HUES48 (cell line): ENCODE results near the gene PRIM2.
"Not testable (repeated sequence)": the region's sequence is repeated elsewhere in the genome, so short reads cannot be mapped to it uniquely, and the experiment has no call there.

Experiments
- H3K27ac ChIP-seq: one replicate; pipeline ENCODE4 v1.7.0; 2013; ENCODE audit warnings: low read depth, low read length, inconsistent platforms
- H3K27me3 ChIP-seq: 2 replicates; pipeline ENCODE4 v1.6.1; 2013; ENCODE audit warnings: mild to moderate bottlenecking, low read length; ENCODE audit not compliant: control insufficient read depth, insufficient read depth
- H3K36me3 ChIP-seq: 2 replicates; pipeline ENCODE4 v1.6.1; 2013; ENCODE audit warnings: low read length; ENCODE audit not compliant: control insufficient read depth, insufficient read depth
- H3K4me1 ChIP-seq: 2 replicates; pipeline ENCODE4 v1.6.1; 2013; ENCODE audit warnings: mild to moderate bottlenecking, low read length; ENCODE audit not compliant: control insufficient read depth, insufficient read depth
- H3K4me3 ChIP-seq: 2 replicates; pipeline ENCODE4 v1.5.1; 2013; ENCODE audit warnings: mild to moderate bottlenecking, low read depth, low read length
- H3K9ac ChIP-seq: 2 replicates; pipeline ENCODE4 v1.6.1; 2013; ENCODE audit warnings: mild to moderate bottlenecking, low read depth, low read length, moderate library complexity
- H3K9me3 ChIP-seq: 2 replicates; pipeline ENCODE4 v1.6.1; 2013; ENCODE audit warnings: low read length; ENCODE audit not compliant: control insufficient read depth, insufficient read depth

Gene PRIM2

DNA sequence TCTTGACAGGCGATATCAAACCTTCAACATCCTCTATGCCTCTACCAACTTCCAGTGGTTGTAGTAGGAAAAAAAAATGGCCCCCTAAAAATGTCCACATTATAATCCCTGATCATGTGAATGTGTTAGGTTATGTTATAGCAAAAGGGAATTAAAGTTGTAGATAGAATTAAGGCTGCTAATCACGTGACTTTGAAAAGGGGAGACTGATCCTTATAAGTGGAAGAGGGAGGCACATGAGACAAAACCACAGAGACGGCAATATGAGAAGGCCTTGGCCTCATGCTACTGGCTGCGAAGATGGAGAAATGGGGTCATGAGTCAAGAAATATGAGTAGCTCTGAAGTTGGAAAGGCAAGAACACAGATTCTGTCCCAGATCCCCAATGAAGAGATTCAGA, 358.0 kb downstream of the PRIM2 start:
- H3K36me3 ChIP-seq, H3K4me3 ChIP-seq, H3K27ac ChIP-seq, H3K9ac ChIP-seq, H3K9me3 ChIP-seq, H3K27me3 ChIP-seq: not testable (repeated sequence)
- H3K4me1 ChIP-seq = peaks cover 15% of the 10 kb centered on the region; the same call in 1 of the 2 replicates

DNA sequence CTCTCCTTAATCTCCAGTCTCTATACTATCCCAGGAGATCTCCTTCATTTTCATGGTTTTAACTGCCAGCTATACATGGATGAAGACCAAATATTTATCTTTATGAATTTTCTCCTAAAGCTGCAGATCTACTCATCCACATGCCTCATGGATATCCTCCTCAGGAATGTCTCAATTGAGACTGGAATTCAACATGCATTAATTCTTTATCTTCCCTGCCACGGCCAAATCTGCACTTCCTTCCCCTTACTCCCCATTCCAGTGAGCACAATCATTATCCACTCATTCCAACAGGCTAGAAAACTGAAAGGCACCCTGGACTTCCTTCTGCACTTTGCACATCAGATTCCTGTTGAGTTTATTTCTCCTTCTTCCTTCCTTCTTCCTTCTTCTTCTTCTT, 379.0 kb downstream of the PRIM2 start:
- H3K4me3 ChIP-seq, H3K4me1 ChIP-seq, H3K27ac ChIP-seq, H3K9ac ChIP-seq, H3K27me3 ChIP-seq, H3K36me3 ChIP-seq, H3K9me3 ChIP-seq: not testable (repeated sequence)
